NT2/D1 (cell line): Measurements from ENCODE around the gene ASXL1.
"Not testable (repeated sequence)": the region's sequence is repeated elsewhere in the genome, so short reads cannot be mapped to it uniquely, and the experiment has no call there.

Experiments used
- DNase-seq: peaks from one replicate; pipeline ENCODE4 v3.0.0-alpha.2; 2011; ENCODE audit warnings: low read depth, low spot score
- H3K27me3 ChIP-seq: 2 replicates; pipeline ENCODE4 v1.6.0; 2011; ENCODE audit warnings: mild to moderate bottlenecking; ENCODE audit not compliant: insufficient read length, insufficient read depth
- H3K36me3 ChIP-seq: 2 replicates; pipeline ENCODE4 v1.6.1; 2011; ENCODE audit warnings: mild to moderate bottlenecking, low read length, mixed read lengths; ENCODE audit not compliant: insufficient read depth, insufficient read length
- H3K4me1 ChIP-seq: 2 replicates; pipeline ENCODE4 v1.5.1; 2011; ENCODE audit not compliant: insufficient read depth, insufficient read length
- H3K4me3 ChIP-seq: 2 replicates; pipeline ENCODE4 v1.5.1; 2011; ENCODE audit warnings: low read depth; ENCODE audit not compliant: insufficient read length
- H3K9ac ChIP-seq: 2 replicates; pipeline ENCODE4 v1.6.0; 2011; ENCODE audit warnings: low read depth; ENCODE audit not compliant: insufficient read length
- H3K9me3 ChIP-seq: 2 replicates; pipeline ENCODE4 v1.5.1; 2011; ENCODE audit warnings: mild to moderate bottlenecking, low read length; ENCODE audit not compliant: insufficient read depth
- SUZ12 ChIP-seq: IDR thresholded peaks from 2 replicates; pipeline ENCODE4 v1.6.1; 2011; ENCODE audit not compliant: insufficient read length, insufficient read depth; ENCODE audit errors: extremely low read depth
- YY1 ChIP-seq: IDR thresholded peaks from 2 replicates; pipeline ENCODE4 v1.6.1; 2011; ENCODE audit not compliant: insufficient read length, insufficient read depth
- ZNF274 ChIP-seq: IDR thresholded peaks from 2 replicates; pipeline ENCODE4 v1.6.1; 2011; ENCODE audit warnings: mild to moderate bottlenecking, low read depth, low read length

Gene ASXL1

GRCh38 chr20:32320305-32320704 lies 37.8 kb upstream of the ASXL1 start:
- Histone ChIP-seq H3K9me3 (no peaks in the 10 kb centered on the region), H3K4me1 (no peaks in the 10 kb centered on the region), H3K27me3 (no peaks in the 10 kb centered on the region), H3K4me3 (no peak overlapping the region), H3K36me3 (peaks cover 19% of the 10 kb centered on the region), H3K9ac (no peak overlapping the region)
- no peak for DNase-seq
- TF ChIP-seq SUZ12: no peak
- TF ChIP-seq ZNF274: no peak
- no peak for TF ChIP-seq YY1

- Histone ChIP-seq H3K36me3 (peaks cover 15% of the 10 kb centered on the region), H3K4me1 (no peaks in the 10 kb centered on the region), H3K9me3 (no peaks in the 10 kb centered on the region), H3K4me3 (no peak overlapping the region), H3K27me3 (no peaks in the 10 kb centered on the region), H3K9ac (no peak overlapping the region)
- TF ChIP-seq ZNF274 (no peak), SUZ12 (no peak), YY1 (no peak)
- DNase-seq: no peak
These were observed 36.7 kb upstream of the ASXL1 start for GRCh38 chr20:32321390-32321789.

GRCh38 chr20:32322260-32322659 lies 35.9 kb upstream of the ASXL1 start:
- H3K9ac ChIP-seq, H3K9me3 ChIP-seq, DNase-seq, H3K27me3 ChIP-seq, H3K4me3 ChIP-seq, H3K4me1 ChIP-seq: not testable (repeated sequence)
- peaks cover 11% of the 10 kb centered on the region for H3K36me3 ChIP-seq

GRCh38 chr20:32323761-32324160 lies 34.4 kb upstream of the ASXL1 start:
- not testable (repeated sequence) for H3K9me3 ChIP-seq, DNase-seq, H3K4me1 ChIP-seq, H3K27me3 ChIP-seq, H3K9ac ChIP-seq, H3K4me3 ChIP-seq, H3K36me3 ChIP-seq

GRCh38 chr20:32325706-32326503 lies 32.2 kb upstream of the ASXL1 start:
- no peaks in the 10 kb centered on the region for H3K9me3 ChIP-seq
- no peaks in the 10 kb centered on the region for H3K27me3 ChIP-seq
- no peaks in the 10 kb centered on the region for H3K4me1 ChIP-seq
- H3K4me3 ChIP-seq: no peak overlapping the region
- H3K9ac ChIP-seq: no peak overlapping the region
- TF ChIP-seq YY1 (no peak), SUZ12 (no peak), ZNF274 (no peak)
- DNase-seq: no peak
- peaks cover 21% of the 10 kb centered on the region for H3K36me3 ChIP-seq

GRCh38 chr20:32326504-32326845 lies 31.7 kb upstream of the ASXL1 start:
- DNase-seq: no peak
- Histone ChIP-seq H3K4me3 (no peak overlapping the region), H3K9me3 (no peaks in the 10 kb centered on the region), H3K27me3 (no peaks in the 10 kb centered on the region), H3K36me3 (peaks cover 27% of the 10 kb centered on the region), H3K4me1 (no peaks in the 10 kb centered on the region), H3K9ac (no peak overlapping the region)
- TF ChIP-seq ZNF274: no peak
- TF ChIP-seq YY1: no peak
- TF ChIP-seq SUZ12: no peak

GRCh38 chr20:32327087-32327681 lies 30.9 kb upstream of the ASXL1 start:
- no peak overlapping the region for H3K9ac ChIP-seq
- H3K9me3 ChIP-seq: no peaks in the 10 kb centered on the region
- no peak overlapping the region for H3K4me3 ChIP-seq
- no peaks in the 10 kb centered on the region for H3K27me3 ChIP-seq
- TF ChIP-seq YY1 (no peak), ZNF274 (no peak), SUZ12 (no peak)
- no peak for DNase-seq
- H3K36me3 ChIP-seq: peaks cover 34% of the 10 kb centered on the region
- no peaks in the 10 kb centered on the region for H3K4me1 ChIP-seq

- H3K4me3 ChIP-seq: no peak overlapping the region
- no peaks in the 10 kb centered on the region for H3K9me3 ChIP-seq
- H3K27me3 ChIP-seq: no peaks in the 10 kb centered on the region
- no peak for DNase-seq
- no peak overlapping the region for H3K9ac ChIP-seq
- H3K4me1 ChIP-seq: no peaks in the 10 kb centered on the region
- H3K36me3 ChIP-seq: peaks cover 44% of the 10 kb centered on the region
- TF ChIP-seq ZNF274: no peak
These were observed 28.1 kb upstream of the ASXL1 start for GRCh38 chr20:32329817-32330554.
